GM23248 (cell line): ENCODE results near the gene CYB5A. TPM values are rescaled to one million over a fixed set of nuclear protein-coding genes. Genes with fewer than 3 reads are reported as not detected.

Source experiments
- DNase-seq: peaks from one replicate; pipeline ENCODE4 v3.0.0-alpha.2; 2015
- H2AFZ ChIP-seq: fragments of 200-600 bp; sonication (generic); 2 replicates; pipeline ENCODE4 v1.6.1; 2016; ENCODE audit warnings: antibody characterized with exemption
- H3F3A ChIP-seq: fragments of 200-600 bp; sonication (generic); 2 replicates; pipeline ENCODE4 v1.6.1; 2016; ENCODE audit warnings: mild to moderate bottlenecking, antibody characterized with exemption, mixed run types; ENCODE audit not compliant: insufficient read depth
- H3K27ac ChIP-seq: fragments of 200-600 bp; sonication (generic); 2 replicates; pipeline ENCODE4 v1.5.1; 2016; ENCODE audit warnings: mild to moderate bottlenecking
- H3K27me3 ChIP-seq: fragments of 200-600 bp; sonication (generic); replicated peaks from 2 replicates; pipeline ENCODE4 v1.6.1; 2016; ENCODE audit warnings: mild to moderate bottlenecking; ENCODE audit not compliant: insufficient read depth
- H3K36me3 ChIP-seq: fragments of 200-600 bp; sonication (generic); 2 replicates; pipeline ENCODE4 v1.6.1; 2016; ENCODE audit warnings: low read depth, mild to moderate bottlenecking
- H3K4me1 ChIP-seq: fragments of 200-600 bp; sonication (generic); 2 replicates; pipeline ENCODE4 v1.6.1; 2016; ENCODE audit warnings: mild to moderate bottlenecking; ENCODE audit not compliant: insufficient read depth
- H3K4me2 ChIP-seq: fragments of 200-600 bp; sonication (generic); one replicate; pipeline ENCODE4 v1.6.1; 2016; ENCODE audit warnings: mild to moderate bottlenecking; ENCODE audit not compliant: unreplicated experiment
- H3K4me3 ChIP-seq: fragments of 200-600 bp; sonication (generic); 2 replicates; pipeline ENCODE4 v1.5.1; 2016; ENCODE audit warnings: mild to moderate bottlenecking
- H3K79me2 ChIP-seq: fragments of 200-600 bp; sonication (generic); 2 replicates; pipeline ENCODE4 v1.6.1; 2016; ENCODE audit warnings: mild to moderate bottlenecking; ENCODE audit not compliant: insufficient read depth
- H3K9ac ChIP-seq: fragments of 200-600 bp; sonication (generic); 2 replicates; pipeline ENCODE4 v1.6.1; 2016; ENCODE audit warnings: mild to moderate bottlenecking
- H3K9me2 ChIP-seq: fragments of 200-600 bp; sonication (generic); 2 replicates; pipeline ENCODE4 v1.6.1; 2016; ENCODE audit warnings: mixed run types, mild to moderate bottlenecking, moderate library complexity; ENCODE audit not compliant: insufficient read depth
- H3K9me3 ChIP-seq: fragments of 200-600 bp; sonication (generic); one replicate; pipeline ENCODE4 v1.6.1; 2017; ENCODE audit warnings: low read depth
- H4K20me1 ChIP-seq: fragments of 200-600 bp; sonication (generic); 2 replicates; pipeline ENCODE4 v1.6.0; 2016; ENCODE audit not compliant: insufficient read depth
- EZH2 ChIP-seq: fragments of 200-600 bp; sonication (generic); IDR thresholded peaks from 2 replicates; pipeline ENCODE4 v1.6.1; 2018; ENCODE audit warnings: antibody characterized with exemption, mild to moderate bottlenecking; ENCODE audit not compliant: insufficient read depth, poor library complexity, severe bottlenecking
- EZH2phosphoT487 ChIP-seq: fragments of 200-600 bp; sonication (generic); IDR thresholded peaks from 2 replicates; pipeline ENCODE4 v1.6.1; 2018; ENCODE audit warnings: antibody characterized with exemption, moderate library complexity, mild to moderate bottlenecking, low read depth; ENCODE audit not compliant: insufficient read depth
- WGBS, 2 experiments: methylation state at CpG; one replicate each; pipeline ENCODE4 v1.1.6; 2015 to 2017; ENCODE audit warnings: low lambda C conversion rate in 2 of 2, low coverage in 1 of 2; ENCODE audit errors: missing lambda C conversion rate in 2 of 2; 5-methylcytosine and 5-hydroxymethylcytosine counted together
- in situ Hi-C: fragments of 300-500 bp; cut with MboI; formaldehyde crosslinking; loops from 2 replicates; pipeline ENCODE4 v1.15.0; 2020
- polyA plus RNA-seq: library from polyadenylated mRNA; unstranded; fragments of >200 nt; fragmentation: Nextera tagmentation; extraction: Ambion mirVana; gene quantifications from 2 replicates; pipeline ENCODE4 v1.2.1, GENCODE V29; 2016
- total RNA-seq: library from RNA; depleted of rRNA; stranded (reverse); fragments of >200 nt; shearing (Covaris generic); gene quantifications from 2 replicates; pipeline ENCODE4 v1.2.3, GENCODE V29; 2014

CYB5A gene
- total and polyA plus RNA-seq, 2 experiments from 2014 or later = 55.0 to 117 TPM

GRCh38 chr18:74266161-74266560 is 25.6 kb downstream of the CYB5A start:
- 69 to 72% methylated on average over 9 of the region's 9 CpGs for WGBS, 2 experiments
- DNase-seq = no peak

DNA sequence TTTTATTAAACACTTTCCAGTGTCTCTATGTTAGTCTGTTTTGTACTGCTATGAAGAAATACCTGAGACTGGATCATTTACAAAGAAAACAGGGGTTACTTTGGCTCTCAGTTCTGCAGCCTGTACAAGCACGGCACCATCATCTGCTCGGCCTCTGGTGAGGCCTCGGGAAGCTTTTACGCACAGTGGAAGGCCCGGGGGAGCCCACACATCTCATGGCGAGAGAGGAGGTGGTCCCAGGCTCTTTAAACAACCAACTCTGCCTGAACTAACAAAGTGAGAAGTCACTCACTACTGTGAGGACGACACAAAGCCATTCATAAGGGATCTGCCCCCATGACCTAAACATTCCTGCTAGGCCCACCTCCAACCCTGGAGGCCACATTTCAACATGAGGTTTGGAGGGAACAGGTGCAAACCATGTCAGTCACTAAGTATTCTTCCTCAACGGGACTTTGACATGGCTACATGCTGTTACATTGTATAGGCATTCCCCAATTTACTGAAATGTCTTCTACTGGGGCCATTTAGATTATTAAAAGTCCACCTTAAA is 26.1 kb downstream of the CYB5A start:
- H3K9me3 ChIP-seq = no peaks in the 10 kb centered on the region
- H3F3A ChIP-seq = no peaks in the 10 kb centered on the region
- TF ChIP-seq EZH2phosphoT487 = no peak
- TF ChIP-seq EZH2 = no peak
- no peaks in the 10 kb centered on the region for H3K79me2 ChIP-seq
- H3K27ac ChIP-seq = no peak overlapping the region
- no peaks in the 10 kb centered on the region for H3K4me1 ChIP-seq
- no peaks in the 10 kb centered on the region for H3K9me2 ChIP-seq
- H3K9ac ChIP-seq = no peak overlapping the region
- no peak overlapping the region for H3K4me3 ChIP-seq
- no peaks in the 10 kb centered on the region for H4K20me1 ChIP-seq
- WGBS, 2 experiments = 84 to 85% methylated on average over 8 of the region's 8 CpGs
- no peaks in the 10 kb centered on the region for H3K27me3 ChIP-seq
- in situ Hi-C loops = no loop called here
- no peak overlapping the region for H2AFZ ChIP-seq
- DNase-seq = no peak
- H3K4me2 ChIP-seq = no peak overlapping the region
- H3K36me3 ChIP-seq = no peaks in the 10 kb centered on the region; the same call in 1 of the 2 replicates

More at GRCh38 chr18:74266161-74266560, 25.6 kb downstream of the CYB5A start:
- no peak overlapping the region for H3K4me3 ChIP-seq
- H3K9ac ChIP-seq = no peak overlapping the region
- no peaks in the 10 kb centered on the region for H3K27me3 ChIP-seq
- no peaks in the 10 kb centered on the region; the same call in 1 of the 2 replicates for H3K36me3 ChIP-seq
- no peaks in the 10 kb centered on the region for H3F3A ChIP-seq
- H3K4me2 ChIP-seq = no peak overlapping the region
- no peaks in the 10 kb centered on the region for H3K9me3 ChIP-seq
- H4K20me1 ChIP-seq = no peaks in the 10 kb centered on the region
- no peaks in the 10 kb centered on the region for H3K9me2 ChIP-seq
- no peak overlapping the region for H3K27ac ChIP-seq
- TF ChIP-seq EZH2 (no peak), EZH2phosphoT487 (no peak)
- no peak overlapping the region for H2AFZ ChIP-seq
- H3K79me2 ChIP-seq = no peaks in the 10 kb centered on the region
- in situ Hi-C loops = no loop called here
- no peaks in the 10 kb centered on the region for H3K4me1 ChIP-seq

GRCh38 chr18:74264303-74265020 is 27.3 kb downstream of the CYB5A start:
- Histone ChIP-seq H4K20me1 (no peaks in the 10 kb centered on the region), H3K9ac (no peak overlapping the region), H3K27ac (no peak overlapping the region), H3K9me3 (no peaks in the 10 kb centered on the region), H3K9me2 (no peaks in the 10 kb centered on the region), H2AFZ (no peak overlapping the region), H3K27me3 (no peaks in the 10 kb centered on the region), H3K4me3 (no peak overlapping the region), H3K4me2 (no peak overlapping the region), H3K79me2 (no peaks in the 10 kb centered on the region), H3K36me3 (no peaks in the 10 kb centered on the region; the same call in 1 of the 2 replicates), H3K4me1 (no peaks in the 10 kb centered on the region), H3F3A (no peaks in the 10 kb centered on the region)
- no peak for DNase-seq
- WGBS, 2 experiments = 71 to 74% methylated on average over 10 of the region's 10 CpGs
- in situ Hi-C loops = no loop called here
- TF ChIP-seq EZH2phosphoT487 = no peak

DNA sequence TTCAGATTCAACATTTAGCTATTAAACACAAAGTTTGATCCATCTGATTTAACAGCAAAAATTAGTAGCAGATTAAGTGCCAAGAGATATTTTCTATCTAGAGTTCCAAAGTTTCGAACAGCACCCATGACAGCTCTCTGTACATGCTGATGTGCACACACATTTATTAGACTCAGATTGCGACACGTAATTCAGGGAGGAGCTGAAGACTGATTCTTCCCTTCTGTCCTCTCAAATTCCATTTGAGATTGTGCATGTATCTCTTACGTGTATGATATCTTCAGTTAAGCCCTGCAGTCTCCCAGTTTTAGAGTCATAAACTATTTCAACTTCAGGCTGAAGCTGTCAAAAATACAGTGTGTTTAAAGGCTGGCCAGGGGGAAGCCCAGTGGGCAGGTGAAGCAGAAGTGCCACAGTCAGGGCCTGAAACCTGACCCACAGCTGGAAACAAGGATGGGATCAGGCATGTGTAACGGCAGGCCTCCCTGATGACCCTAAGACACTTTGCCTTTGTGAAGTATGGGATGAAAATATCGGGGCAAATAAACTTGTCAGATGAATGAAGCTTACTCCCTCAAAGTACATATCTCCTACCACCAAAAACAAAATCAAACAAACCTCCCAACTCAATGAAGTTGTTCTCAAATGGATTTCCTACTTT is 30.6 kb downstream of the CYB5A start:
- H3K4me3 ChIP-seq = no peak overlapping the region
- no peak for DNase-seq
- no peaks in the 10 kb centered on the region for H3K9me3 ChIP-seq
- TF ChIP-seq EZH2phosphoT487 (no peak), EZH2 (no peak)
- in situ Hi-C loops = no loop called here
- no peak overlapping the region for H3K4me2 ChIP-seq
- no peak overlapping the region for H2AFZ ChIP-seq
- no peaks in the 10 kb centered on the region for H4K20me1 ChIP-seq
- no peaks in the 10 kb centered on the region; the same call in 1 of the 2 replicates for H3K36me3 ChIP-seq
- no peaks in the 10 kb centered on the region for H3K9me2 ChIP-seq
- 75% methylated on average over 6 of the region's 6 CpGs for WGBS, 2 experiments
- H3K79me2 ChIP-seq = no peaks in the 10 kb centered on the region
- no peaks in the 10 kb centered on the region for H3K4me1 ChIP-seq
- no peaks in the 10 kb centered on the region for H3K27me3 ChIP-seq
- H3K9ac ChIP-seq = no peak overlapping the region
- no peak overlapping the region for H3K27ac ChIP-seq
- H3F3A ChIP-seq = no peaks in the 10 kb centered on the region
